ENCODE measurements around the gene GJB2. TPM values are rescaled to one million over a fixed set of nuclear protein-coding genes. Genes with fewer than 3 reads are reported as not detected.

GJB2 gene
- polyA plus RNA-seq, 1 donor = 0.51 TPM

GRCh38 chr13:20142023-20142926, 50.5 kb downstream of the GJB2 start:
- DNase-seq (ENCODE audit: low read depth) = no peak

- no peak for DNase-seq (ENCODE audit: low read depth)
These were observed 51.3 kb downstream of the GJB2 start for GRCh38 chr13:20141238-20142022.

- DNase-seq (ENCODE audit: low read depth) = no peak
These were observed 52.3 kb downstream of the GJB2 start for GRCh38 chr13:20140487-20140886.

- no peak for DNase-seq (ENCODE audit: low read depth)
These were observed 54.9 kb downstream of the GJB2 start for GRCh38 chr13:20137875-20138274.

Other genes with a start within 250 kb of the GJB2 start
- gene ZMYM2, start 234.2 kb downstream of the GJB2 start, polyA plus RNA-seq (ENCODE audit: insufficient read length) = 54.1 TPM
- 5.8 TPM for gene GJA3, start 31.9 kb downstream of the GJB2 start, polyA plus RNA-seq (ENCODE audit: insufficient read length)
- gene GJB6, start 39.4 kb upstream of the GJB2 start, polyA plus RNA-seq (ENCODE audit: insufficient read length) = not detected

Data from forelimb muscle (tissue), 1 donor.